ENCODE measurements around the gene LCOR.

GRCh38 chr10:97013568-97013967, 181.5 kb downstream of the LCOR start:
- TF ChIP-seq, protein P1, sequence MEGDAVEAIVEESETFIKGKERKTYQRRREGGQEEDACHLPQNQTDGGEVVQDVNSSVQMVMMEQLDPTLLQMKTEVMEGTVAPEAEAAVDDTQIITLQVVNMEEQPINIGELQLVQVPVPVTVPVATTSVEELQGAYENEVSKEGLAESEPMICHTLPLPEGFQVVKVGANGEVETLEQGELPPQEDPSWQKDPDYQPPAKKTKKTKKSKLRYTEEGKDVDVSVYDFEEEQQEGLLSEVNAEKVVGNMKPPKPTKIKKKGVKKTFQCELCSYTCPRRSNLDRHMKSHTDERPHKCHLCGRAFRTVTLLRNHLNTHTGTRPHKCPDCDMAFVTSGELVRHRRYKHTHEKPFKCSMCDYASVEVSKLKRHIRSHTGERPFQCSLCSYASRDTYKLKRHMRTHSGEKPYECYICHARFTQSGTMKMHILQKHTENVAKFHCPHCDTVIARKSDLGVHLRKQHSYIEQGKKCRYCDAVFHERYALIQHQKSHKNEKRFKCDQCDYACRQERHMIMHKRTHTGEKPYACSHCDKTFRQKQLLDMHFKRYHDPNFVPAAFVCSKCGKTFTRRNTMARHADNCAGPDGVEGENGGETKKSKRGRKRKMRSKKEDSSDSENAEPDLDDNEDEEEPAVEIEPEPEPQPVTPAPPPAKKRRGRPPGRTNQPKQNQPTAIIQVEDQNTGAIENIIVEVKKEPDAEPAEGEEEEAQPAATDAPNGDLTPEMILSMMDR (IDR thresholded peaks at IDR 0.05; ENCODE audit: low read depth, low read length) = no peak
- no peak for TF ChIP-seq POLR2A (IDR thresholded peaks at IDR 0.05; ENCODE audit: extremely low read depth, insufficient read length)

Data from NB4 (cell line).